Limb (tissue), 2 donors: ENCODE data around the gene ABCE1.

Experiments used
- DNase-seq, 2 donors: peaks; one replicate each; pipeline ENCODE4 v3.0.0-alpha.2; 2016; ENCODE audit errors: extremely low spot score in 2 of 2

Gene ABCE1

GRCh38 chr4:145176641-145177432, 78.7 kb downstream of the ABCE1 start:
- no peak for DNase-seq

GRCh38 chr4:145177511-145177905, 79.4 kb downstream of the ABCE1 start:
- no peak for DNase-seq

DNA sequence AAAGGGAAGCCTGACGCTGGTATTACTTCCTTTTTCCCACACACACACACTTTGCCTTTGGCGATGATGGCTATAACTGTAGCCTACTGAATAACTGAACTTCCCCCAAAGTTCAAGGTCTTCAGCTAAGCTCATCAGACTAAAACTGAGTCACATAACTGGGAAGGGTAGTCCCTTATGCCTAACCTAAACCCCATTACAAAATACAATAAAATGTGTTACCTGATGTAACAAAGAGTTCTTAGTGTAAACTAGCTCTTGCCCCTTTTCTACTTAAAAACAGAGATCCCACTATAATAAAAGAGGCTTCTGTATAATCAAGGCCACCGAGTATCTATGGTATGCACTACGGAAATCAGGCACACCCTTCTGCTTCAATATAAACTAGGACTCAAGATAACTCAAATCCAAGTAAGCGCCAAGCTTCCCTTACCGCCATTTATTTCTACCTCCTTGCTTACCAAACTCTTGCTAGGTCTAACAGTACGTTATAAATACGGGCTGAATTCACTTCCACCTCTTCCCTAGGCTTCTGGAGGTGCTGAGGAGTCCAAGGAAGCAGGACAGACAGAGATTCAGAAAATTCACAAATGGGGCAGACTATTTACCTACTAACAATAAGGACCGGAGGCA, 79.9 kb downstream of the ABCE1 start:
- DNase-seq: no peak

GRCh38 chr4:145178740-145179280, 80.7 kb downstream of the ABCE1 start:
- no peak for DNase-seq
